Stimulated activated CD4-positive, alpha-beta T cell treated with anti-CD3 and anti-CD28 coated beads, Interleukin-1b, Interleukin-23, amount 100 ng/mL, for 4 hours (primary cell): ENCODE measurements around the gene FN1.
A peak's percentile ranks its signal among the peaks of the same experiment; 100 is the strongest.

Experiments used
- DNase-seq, 2 donors: peaks; one replicate each; pipeline ENCODE4 v3.0.0-alpha.2; 2020; ENCODE audit warnings: low read depth in 2 of 2

FN1 gene

GRCh38 chr2:215435870-215436704, at the start of gene FN1:
Gene FN1 (minus strand): TSS chr2:215436068. CDS start chr2:215435802, 266 bp downstream.
- DNase-seq, result peak; percentile 48 to 50

- DNase-seq, result no peak
These were observed 49.2 kb upstream of the FN1 start for GRCh38 chr2:215485032-215485431.

- no peak for DNase-seq
These were observed 48.7 kb upstream of the FN1 start for GRCh38 chr2:215484570-215484969.

GRCh38 chr2:215483431-215483830, 47.6 kb upstream of the FN1 start:
- no peak for DNase-seq

GRCh38 chr2:215479536-215480240, 43.8 kb upstream of the FN1 start:
- no peak for DNase-seq

- no peak for DNase-seq
These were observed 43.3 kb upstream of the FN1 start for GRCh38 chr2:215479121-215479520.

GRCh38 chr2:215476424-215476823, 40.6 kb upstream of the FN1 start:
- no peak for DNase-seq

GRCh38 chr2:215466097-215466909, 30.4 kb upstream of the FN1 start:
- DNase-seq, result no peak

GRCh38 chr2:215465256-215465655, 29.4 kb upstream of the FN1 start:
- no peak for DNase-seq

- DNase-seq, result no peak
These were observed 26.1 kb upstream of the FN1 start for GRCh38 chr2:215461836-215462532.

- no peak for DNase-seq
These were observed 25.0 kb upstream of the FN1 start for GRCh38 chr2:215460682-215461382.

- no peak for DNase-seq
These were observed 20.1 kb upstream of the FN1 start for GRCh38 chr2:215455958-215456357.

- DNase-seq, result no peak
These were observed 18.8 kb upstream of the FN1 start for GRCh38 chr2:215454519-215455246.

GRCh38 chr2:215452725-215453124, 16.9 kb upstream of the FN1 start:
- no peak for DNase-seq

- DNase-seq, result no peak
These were observed 15.3 kb upstream of the FN1 start for GRCh38 chr2:215451012-215451756.

- no peak for DNase-seq
These were observed 14.5 kb upstream of the FN1 start for GRCh38 chr2:215450188-215451011.

- DNase-seq, result no peak
These were observed 11.8 kb upstream of the FN1 start for GRCh38 chr2:215447673-215448081.

GRCh38 chr2:215447056-215447455, 11.2 kb upstream of the FN1 start:
- DNase-seq, result no peak

GRCh38 chr2:215442401-215442787, 6.5 kb upstream of the FN1 start:
- no peak for DNase-seq
